Spleen (tissue), 7 donors: Measurements from ENCODE around the gene RNF13.

Experiments
- POLR2A ChIP-seq, 3 donors: fragments of 450-650 bp; IDR thresholded peaks; one replicate each; pipeline ENCODE4 v1.5.1; 2017; ENCODE audit warnings: antibody characterized with exemption in 3 of 3, mild to moderate bottlenecking in 1 of 3
- TF ChIP-seq, protein P1 (sequence below), 11 experiments: fragments of 200-600 bp in 7 of 11; fragments of 450-650 bp in 4 of 11; sonication (generic) in 4 of 11; IDR thresholded peaks in 8 of 11; conservative IDR thresholded peaks in 3 of 11; 1 replicate in 7 of 11; 2 replicates in 4 of 11; pipeline versions ENCODE4 v1.4.0 to v1.8.0; 2016 to 2021; ENCODE audit warnings: antibody characterized with exemption in 11 of 11, inconsistent platforms in 4 of 11, mild to moderate bottlenecking in 1 of 11
- donor health status: DM: no; HTN: no; CAD: no; lungs with moderate emphysema.
- donor health status: DM: no; HTN: no; CAD: no.
- donor health status: DM: no; HTN: no; CAD: no.

- TF ChIP-seq, protein P1, sequence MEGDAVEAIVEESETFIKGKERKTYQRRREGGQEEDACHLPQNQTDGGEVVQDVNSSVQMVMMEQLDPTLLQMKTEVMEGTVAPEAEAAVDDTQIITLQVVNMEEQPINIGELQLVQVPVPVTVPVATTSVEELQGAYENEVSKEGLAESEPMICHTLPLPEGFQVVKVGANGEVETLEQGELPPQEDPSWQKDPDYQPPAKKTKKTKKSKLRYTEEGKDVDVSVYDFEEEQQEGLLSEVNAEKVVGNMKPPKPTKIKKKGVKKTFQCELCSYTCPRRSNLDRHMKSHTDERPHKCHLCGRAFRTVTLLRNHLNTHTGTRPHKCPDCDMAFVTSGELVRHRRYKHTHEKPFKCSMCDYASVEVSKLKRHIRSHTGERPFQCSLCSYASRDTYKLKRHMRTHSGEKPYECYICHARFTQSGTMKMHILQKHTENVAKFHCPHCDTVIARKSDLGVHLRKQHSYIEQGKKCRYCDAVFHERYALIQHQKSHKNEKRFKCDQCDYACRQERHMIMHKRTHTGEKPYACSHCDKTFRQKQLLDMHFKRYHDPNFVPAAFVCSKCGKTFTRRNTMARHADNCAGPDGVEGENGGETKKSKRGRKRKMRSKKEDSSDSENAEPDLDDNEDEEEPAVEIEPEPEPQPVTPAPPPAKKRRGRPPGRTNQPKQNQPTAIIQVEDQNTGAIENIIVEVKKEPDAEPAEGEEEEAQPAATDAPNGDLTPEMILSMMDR (IDR thresholded peaks at IDR 0.05 in 8 of 11, conservative IDR thresholded peaks at IDR 0.05 in 3 of 11) = no peak
- no peak for TF ChIP-seq POLR2A (IDR thresholded peaks at IDR 0.05)
These were observed 30.5 kb downstream of the RNF13 start for GRCh38 chr3:149843502-149843901.
